GM19238 (cell line): ENCODE data around the gene DES.

ENCODE experiments used
- DNase-seq: peaks from one replicate; pipeline ENCODE4 v3.0.0; 2011; ENCODE audit warnings: low spot score; ENCODE audit not compliant: insufficient read length

DES gene

DNA sequence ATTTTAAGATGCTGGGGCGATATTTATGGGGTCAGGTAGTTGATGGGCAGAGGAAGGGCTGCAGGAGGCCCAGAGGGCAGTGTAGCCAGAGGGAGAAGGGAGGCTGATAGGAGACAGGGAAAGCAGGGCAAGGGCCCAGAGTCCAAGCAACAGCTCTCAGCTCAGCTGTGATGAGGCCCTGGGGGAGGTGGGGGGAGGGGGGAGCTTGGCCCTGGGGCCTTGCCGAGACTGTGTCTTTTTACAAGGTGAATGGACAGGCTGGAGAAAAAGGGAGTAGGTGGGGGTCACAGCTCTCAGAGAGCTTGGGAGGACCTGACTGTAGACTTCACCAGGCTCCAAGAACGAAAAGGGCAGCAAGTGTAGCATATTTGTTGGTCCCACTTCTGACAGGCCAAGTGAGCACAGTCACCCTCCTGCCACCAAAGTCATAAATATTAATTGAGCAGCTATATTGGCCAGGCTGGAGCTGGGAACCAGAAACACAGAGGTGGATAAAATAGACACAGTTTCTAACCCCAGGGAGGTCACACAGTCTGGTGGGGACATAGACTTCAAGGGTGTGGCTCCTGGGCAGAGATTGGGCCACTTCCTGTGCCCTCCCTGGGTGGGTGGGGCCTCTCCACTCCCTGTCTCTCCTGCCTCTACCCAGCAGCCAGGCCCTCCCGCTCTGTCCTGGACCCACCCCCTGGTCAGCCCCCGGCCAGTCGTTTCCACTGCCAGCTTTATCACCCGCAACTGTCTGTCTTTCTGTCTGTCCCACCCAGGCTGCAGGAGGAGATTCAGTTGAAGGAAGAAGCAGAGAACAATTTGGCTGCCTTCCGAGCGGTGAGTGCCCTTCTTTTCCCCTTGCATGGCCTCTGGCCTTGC is 1.4 kb downstream of the DES start:
- no peak for DNase-seq

- no peak for DNase-seq
These were observed 2.5 kb downstream of the DES start for GRCh38 chr2:219420687-219421086.

DNA sequence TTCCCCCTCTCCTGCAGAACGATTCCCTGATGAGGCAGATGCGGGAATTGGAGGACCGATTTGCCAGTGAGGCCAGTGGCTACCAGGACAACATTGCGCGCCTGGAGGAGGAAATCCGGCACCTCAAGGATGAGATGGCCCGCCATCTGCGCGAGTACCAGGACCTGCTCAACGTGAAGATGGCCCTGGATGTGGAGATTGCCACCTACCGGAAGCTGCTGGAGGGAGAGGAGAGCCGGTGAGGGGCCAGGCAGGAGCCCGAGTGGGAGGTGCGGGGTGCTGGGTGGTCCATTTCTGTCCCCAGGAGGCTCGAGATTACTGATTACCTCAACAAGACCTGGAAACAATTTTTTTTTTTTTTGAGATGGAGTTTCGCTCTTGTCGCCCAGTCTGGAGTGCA is 3.1 kb downstream of the DES start:
- no peak for DNase-seq

DNA sequence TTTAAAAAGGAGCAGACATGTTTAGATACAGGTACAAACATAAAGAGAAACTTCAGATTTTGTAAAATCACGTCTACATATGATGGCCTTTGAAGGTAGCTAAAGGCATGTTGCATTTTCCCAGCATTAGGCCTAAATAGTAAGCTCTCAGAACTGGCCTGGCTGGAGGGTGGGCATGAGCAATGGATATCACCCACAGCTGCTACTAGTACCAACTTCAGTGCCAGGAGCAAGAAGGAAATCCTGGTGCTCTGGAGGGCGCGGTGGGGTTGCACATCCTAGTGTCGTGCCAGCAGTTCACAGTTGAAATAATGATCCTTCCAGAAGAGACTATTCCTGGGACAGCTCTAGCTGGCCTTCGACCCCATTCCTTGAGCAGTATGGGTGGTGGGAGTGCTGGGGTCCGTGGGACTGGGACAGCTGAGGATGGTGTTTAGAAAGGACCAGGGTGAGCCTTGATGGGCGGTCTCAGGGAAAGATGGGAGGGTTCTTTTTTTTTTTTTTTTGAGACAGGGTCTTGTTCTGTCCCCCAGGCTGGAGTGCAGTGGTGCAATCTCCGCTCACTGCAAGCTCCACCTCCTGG is 4.9 kb downstream of the DES start:
- DNase-seq = no peak

- no peak for DNase-seq
These were observed 5.6 kb downstream of the DES start for GRCh38 chr2:219423652-219424377.

GRCh38 chr2:219425238-219426067 is 7.3 kb downstream of the DES start:
- DNase-seq = no peak

- DNase-seq = no peak
These were observed 7.9 kb downstream of the DES start for GRCh38 chr2:219426068-219426443.

- DNase-seq = no peak
These were observed 8.5 kb downstream of the DES start for GRCh38 chr2:219426534-219427136.

DNA sequence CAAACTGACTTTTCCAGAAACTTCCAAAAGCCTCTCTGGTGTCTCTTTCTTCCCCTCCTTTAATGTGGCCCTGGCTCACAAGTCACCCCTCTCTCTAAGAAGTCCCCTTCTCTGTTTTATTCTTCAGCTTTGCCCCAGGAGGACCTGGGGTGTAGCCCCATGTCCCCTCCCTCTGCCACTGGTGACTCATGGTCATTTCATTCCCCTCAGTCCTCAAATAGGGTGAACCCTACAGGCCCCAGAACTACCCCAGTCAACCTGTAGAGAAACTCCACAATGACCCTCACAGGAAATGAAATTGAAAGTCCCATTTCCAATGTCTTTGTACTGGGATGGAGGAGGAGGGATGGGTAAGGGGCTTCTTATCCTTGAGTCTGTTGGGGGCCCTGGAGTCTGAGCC is 10.3 kb downstream of the DES start:
- no peak for DNase-seq

DNA sequence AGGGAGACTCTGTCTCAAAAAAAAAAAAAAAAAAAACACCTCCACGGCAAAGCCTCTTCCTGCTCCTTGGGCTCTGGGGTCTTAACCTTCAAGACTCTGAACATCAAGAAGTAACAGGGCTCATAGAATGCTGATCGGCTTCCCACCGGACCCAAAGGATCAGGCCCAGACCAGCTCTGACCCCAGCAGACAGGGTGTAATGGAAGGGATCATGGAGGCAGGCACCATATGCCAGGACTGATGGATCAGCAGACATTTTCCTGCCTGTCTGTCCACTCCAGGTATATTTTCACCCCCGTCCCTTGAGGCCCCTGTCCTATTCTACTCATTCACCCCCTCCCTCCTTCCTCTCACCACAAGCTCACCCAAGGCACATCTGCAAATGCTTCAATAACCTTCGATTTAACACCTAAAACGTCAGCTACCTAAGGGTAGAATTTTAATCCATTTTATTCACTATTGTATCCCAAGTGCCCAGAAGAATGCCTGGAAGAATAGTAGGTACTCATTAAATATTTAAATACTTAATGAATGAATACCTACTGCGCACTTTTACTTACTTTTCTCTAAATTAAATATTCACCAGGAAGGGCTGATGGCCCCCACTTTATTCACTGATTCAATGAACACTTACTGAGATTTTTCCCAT is 11.9 kb downstream of the DES start:
- DNase-seq = no peak

- DNase-seq = no peak
These were observed 12.7 kb downstream of the DES start for GRCh38 chr2:219430633-219431615.

GRCh38 chr2:219433666-219434467 is 15.7 kb downstream of the DES start:
- DNase-seq = no peak

DNA sequence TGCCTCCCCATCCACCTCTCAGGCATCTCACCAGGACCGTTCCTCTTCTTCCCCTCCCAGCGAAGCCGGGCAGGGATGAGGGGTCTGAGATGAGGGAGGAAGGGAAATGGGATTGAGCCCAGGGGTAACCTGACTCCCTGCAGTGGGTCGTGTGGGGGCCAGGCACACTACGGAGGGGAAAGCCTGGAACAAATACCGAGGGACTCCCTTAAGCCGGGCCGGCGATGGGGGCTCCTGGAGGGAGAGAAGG is 16.2 kb downstream of the DES start:
- no peak for DNase-seq

DNA sequence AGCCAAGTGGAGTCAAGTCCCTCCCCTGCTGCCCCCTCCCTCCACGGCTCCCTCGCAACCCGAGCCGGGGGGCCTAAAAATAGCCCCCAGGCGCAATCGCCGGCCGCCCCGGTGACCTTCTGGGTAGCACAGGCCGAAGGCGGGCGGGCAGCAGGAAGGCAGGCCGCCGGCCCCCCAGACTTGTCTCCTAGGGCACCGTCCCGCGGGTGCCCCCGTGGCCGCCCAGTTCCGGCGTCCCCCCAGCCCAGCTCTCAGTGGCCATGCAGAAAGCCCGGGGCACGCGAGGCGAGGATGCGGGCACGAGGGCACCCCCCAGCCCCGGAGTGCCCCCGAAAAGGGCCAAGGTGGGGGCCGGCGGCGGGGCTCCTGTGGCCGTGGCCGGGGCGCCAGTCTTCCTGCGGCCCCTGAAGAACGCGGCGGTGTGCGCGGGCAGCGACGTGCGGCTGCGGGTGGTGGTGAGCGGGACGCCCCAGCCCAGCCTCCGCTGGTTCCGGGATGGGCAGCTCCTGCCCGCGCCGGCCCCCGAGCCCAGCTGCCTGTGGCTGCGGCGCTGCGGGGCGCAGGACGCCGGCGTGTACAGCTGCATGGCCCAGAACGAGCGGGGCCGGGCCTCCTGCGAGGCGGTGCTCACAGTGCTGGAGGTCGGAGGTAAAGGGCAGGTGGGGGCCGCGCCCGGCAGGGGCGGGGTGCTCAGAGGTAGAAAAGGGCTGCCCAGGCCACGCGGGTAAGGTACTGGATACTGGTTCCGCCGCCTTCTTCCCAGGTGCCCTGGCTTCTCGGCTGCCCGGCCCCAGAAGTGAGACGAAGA is 16.7 kb downstream of the DES start, which contains the start of gene SPEG:
Gene SPEG (plus strand): TSS at position 126 of the 808 bp plus-strand sequence. CDS start 135 bp downstream, at position 261.
- no peak for DNase-seq

GRCh38 chr2:219435701-219436100 is 17.5 kb downstream of the DES start:
- DNase-seq = no peak

DNA sequence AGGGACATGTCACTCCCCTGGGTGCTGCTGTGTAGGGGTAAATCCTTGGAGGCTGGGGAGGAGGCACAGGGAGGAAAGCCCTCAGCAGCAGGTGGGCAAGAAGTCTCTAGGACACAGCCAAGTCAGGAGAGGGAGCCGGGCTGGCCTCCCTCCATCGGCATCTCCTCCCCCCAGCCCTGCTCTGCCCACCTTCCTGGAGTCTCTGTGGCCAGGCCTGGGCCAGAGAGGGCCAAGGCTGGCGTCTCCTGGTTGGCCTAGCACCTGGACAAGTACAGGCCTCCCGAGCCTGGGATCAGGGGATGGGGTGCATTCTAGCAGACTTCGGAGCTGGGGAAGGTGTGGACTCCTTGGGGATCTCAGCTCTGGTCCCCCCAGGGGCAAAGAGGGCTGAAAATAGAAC is 18.3 kb downstream of the DES start:
- DNase-seq = no peak

DNA sequence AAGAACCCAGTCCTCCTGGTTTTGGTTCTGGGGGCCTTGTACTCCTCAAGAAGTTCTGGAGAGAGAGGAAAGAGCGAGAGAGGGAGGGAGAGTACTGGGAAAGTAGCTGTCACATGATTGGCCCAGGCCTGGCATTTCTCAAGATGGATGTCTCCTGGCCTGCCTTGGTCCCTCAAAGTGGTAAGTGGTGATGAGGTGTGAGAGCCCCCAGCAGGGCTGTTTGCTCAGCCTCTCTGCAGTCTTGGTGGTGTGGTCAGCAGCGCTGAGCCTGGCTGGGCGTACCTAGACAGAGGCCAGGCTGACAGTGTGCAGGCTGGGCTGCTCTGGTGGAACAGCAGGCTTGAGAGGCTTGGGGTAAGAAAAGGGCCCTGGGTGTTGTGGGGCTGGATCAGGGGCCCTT is 19.0 kb downstream of the DES start:
- no peak for DNase-seq

DNA sequence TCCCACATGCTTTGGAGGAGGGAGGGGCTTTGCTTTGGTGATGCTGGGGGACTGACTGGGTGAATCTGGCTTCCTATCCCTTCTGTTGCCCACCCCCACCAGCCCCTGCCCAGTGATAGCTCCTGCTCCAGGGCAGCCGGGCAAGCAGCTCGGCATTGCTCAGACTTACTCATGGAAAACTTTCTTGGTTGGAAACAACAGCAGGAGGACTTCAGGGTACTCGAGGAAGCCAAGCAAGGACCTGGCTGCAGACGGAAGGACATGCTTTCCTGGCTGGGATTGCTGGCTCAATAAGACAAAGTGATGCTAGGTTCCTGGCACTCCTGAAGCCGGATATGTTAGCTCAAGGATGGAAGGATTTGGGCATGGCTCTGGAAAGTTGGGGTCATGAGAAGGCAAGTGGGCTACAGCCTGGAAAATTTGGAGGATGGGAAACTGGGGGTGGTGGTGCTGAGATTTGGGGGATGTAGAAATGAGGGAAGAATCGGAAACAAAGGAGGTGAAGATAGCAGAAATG is 19.6 kb downstream of the DES start:
- no peak for DNase-seq
